SU-DHL-6 (cell line): Measurements from ENCODE around the gene AGFG1.
"Not testable (repeated sequence)": the region's sequence is repeated elsewhere in the genome, so short reads cannot be mapped to it uniquely, and the experiment has no call there.

Experiments
- H2AFZ ChIP-seq: fragments of 200-600 bp; sonication (generic); 2 replicates; pipeline ENCODE4 v1.6.1; 2014; ENCODE audit warnings: low read depth, mild to moderate bottlenecking, moderate library complexity, mixed read lengths, antibody characterized with exemption, low read length; ENCODE audit not compliant: severe bottlenecking
- H3F3A ChIP-seq: fragments of 200-600 bp; shearing (Covaris generic); 2 replicates; pipeline ENCODE4 v1.6.0; 2016; ENCODE audit warnings: antibody characterized with exemption, mild to moderate bottlenecking; ENCODE audit not compliant: insufficient read depth
- H3K27ac ChIP-seq: fragments of 200-600 bp; sonication (generic); 2 replicates; pipeline ENCODE4 v1.5.1; 2016; ENCODE audit warnings: low read depth, mild to moderate bottlenecking, low read length, moderate library complexity, mixed read lengths
- H3K27me3 ChIP-seq: fragments of 200-600 bp; sonication (generic), shearing (Covaris generic); 2 replicates; pipeline ENCODE4 v1.6.0; 2014; ENCODE audit warnings: mild to moderate bottlenecking, low read length
- H3K36me3 ChIP-seq: fragments of 200-600 bp; sonication (generic); 2 replicates; pipeline ENCODE4 v1.6.1; 2014; ENCODE audit warnings: mild to moderate bottlenecking, low read length, mixed read lengths
- H3K4me2 ChIP-seq: fragments of 300-600, 200-600 bp; shearing (Covaris generic), sonication (generic); 2 replicates; pipeline ENCODE4 v1.6.0; 2014; ENCODE audit warnings: low read length, low read depth, mild to moderate bottlenecking; ENCODE audit not compliant: poor library complexity, severe bottlenecking
- H3K4me3 ChIP-seq: fragments of 200-600 bp; sonication (generic); 2 replicates; pipeline ENCODE4 v1.5.1; 2014; ENCODE audit warnings: antibody characterized with exemption, low read length, mild to moderate bottlenecking, mixed read lengths; ENCODE audit not compliant: insufficient read depth, poor library complexity, severe bottlenecking
- H3K79me2 ChIP-seq: fragments of 200-600 bp; sonication (generic); 2 replicates; pipeline ENCODE4 v1.6.1; 2014; ENCODE audit warnings: mild to moderate bottlenecking, low read length, moderate library complexity; ENCODE audit not compliant: insufficient read depth
- H3K9ac ChIP-seq: fragments of 200-600 bp; sonication (generic); 2 replicates; pipeline ENCODE4 v1.7.0; 2014; ENCODE audit warnings: mild to moderate bottlenecking, low read length
- H3K9me2 ChIP-seq: fragments of 200-600 bp; sonication (generic); replicated peaks from 2 replicates; pipeline ENCODE4 v1.6.1; 2014; ENCODE audit warnings: low read length; ENCODE audit not compliant: insufficient read depth
- H3K9me3 ChIP-seq: fragments of 200-600 bp; sonication (generic); 2 replicates; pipeline ENCODE4 v1.6.1; 2014; ENCODE audit warnings: low read length, mixed read lengths; ENCODE audit not compliant: insufficient read depth
- H4K20me1 ChIP-seq: fragments of 200-600 bp; sonication (generic); 2 replicates; pipeline ENCODE4 v1.6.1; 2014; ENCODE audit warnings: low read depth, mild to moderate bottlenecking, antibody characterized with exemption, low read length, moderate library complexity, mixed read lengths
- CTCF ChIP-seq: fragments of 200-600 bp; sonication (generic); IDR thresholded peaks from one replicate; pipeline ENCODE4 v1.5.1; 2017; ENCODE audit warnings: antibody characterized with exemption, mild to moderate bottlenecking, low read length, moderate library complexity; ENCODE audit not compliant: insufficient read depth, poor library complexity, severe bottlenecking
- EZH2phosphoT487 ChIP-seq: fragments of 200-600 bp; sonication (generic), shearing (Covaris generic); conservative IDR thresholded peaks from 2 replicates; pipeline ENCODE4 v1.6.1; 2018; ENCODE audit warnings: mild to moderate bottlenecking, antibody characterized with exemption, low read length, moderate library complexity, mixed read lengths

The AGFG1 gene

GRCh38 chr2:227513113-227513512 is 41.2 kb downstream of the AGFG1 start:
- Histone ChIP-seq H4K20me1 (peaks cover 54% of the 10 kb centered on the region), H3K36me3 (no peaks in the 10 kb centered on the region), H3K4me3 (no peak overlapping the region), H2AFZ (no peak overlapping the region), H3K79me2 (peaks cover 97% of the 10 kb centered on the region), H3K9ac (no peak overlapping the region), H3F3A (no peaks in the 10 kb centered on the region; the same call in 1 of the 2 replicates), H3K9me2 (no peaks in the 10 kb centered on the region), H3K9me3 (no peaks in the 10 kb centered on the region), H3K27me3 (no peaks in the 10 kb centered on the region), H3K27ac (no peak overlapping the region), H3K4me2 (no peak overlapping the region)
- TF ChIP-seq EZH2phosphoT487, result no peak
- no peak for TF ChIP-seq CTCF

GRCh38 chr2:227515742-227516141 is 43.8 kb downstream of the AGFG1 start:
- Histone ChIP-seq H3K4me3 (no peak overlapping the region), H2AFZ (no peak overlapping the region), H4K20me1 (peaks cover 33% of the 10 kb centered on the region), H3K9me2 (no peaks in the 10 kb centered on the region), H3K9me3 (no peaks in the 10 kb centered on the region), H3K27me3 (no peaks in the 10 kb centered on the region), H3K27ac (no peak overlapping the region), H3K79me2 (peaks cover 97% of the 10 kb centered on the region), H3F3A (no peaks in the 10 kb centered on the region), H3K36me3 (no peaks in the 10 kb centered on the region; the same call in 1 of the 2 replicates), H3K4me2 (no peak overlapping the region), H3K9ac (no peak overlapping the region)
- TF ChIP-seq EZH2phosphoT487 (no peak), CTCF (no peak)

GRCh38 chr2:227517724-227518123 is 45.8 kb downstream of the AGFG1 start:
- Histone ChIP-seq H3K27ac (no peak overlapping the region), H2AFZ (no peak overlapping the region), H3K9me3 (no peaks in the 10 kb centered on the region), H3K79me2 (peaks cover 78% of the 10 kb centered on the region), H4K20me1 (peaks cover 17% of the 10 kb centered on the region), H3K27me3 (no peaks in the 10 kb centered on the region), H3K36me3 (no peaks in the 10 kb centered on the region; the same call in 1 of the 2 replicates), H3K9me2 (no peaks in the 10 kb centered on the region), H3K9ac (no peak overlapping the region), H3F3A (no peaks in the 10 kb centered on the region), H3K4me3 (no peak overlapping the region), H3K4me2 (no peak overlapping the region)
- no peak for TF ChIP-seq CTCF
- TF ChIP-seq EZH2phosphoT487, result no peak

GRCh38 chr2:227518278-227518865 is 46.4 kb downstream of the AGFG1 start:
- not testable (repeated sequence) for H2AFZ ChIP-seq, H3F3A ChIP-seq, H3K9ac ChIP-seq, H3K27ac ChIP-seq, H3K9me2 ChIP-seq, H3K9me3 ChIP-seq, H3K4me2 ChIP-seq, H3K27me3 ChIP-seq, H3K4me3 ChIP-seq, H3K36me3 ChIP-seq
- peaks cover 12% of the 10 kb centered on the region for H4K20me1 ChIP-seq
- H3K79me2 ChIP-seq, result peaks cover 72% of the 10 kb centered on the region

- H3K27me3 ChIP-seq, H3K27ac ChIP-seq, H3K4me3 ChIP-seq, H3K9me3 ChIP-seq, H3K9me2 ChIP-seq, H3F3A ChIP-seq, H3K4me2 ChIP-seq, H2AFZ ChIP-seq, H3K9ac ChIP-seq: not testable (repeated sequence)
- Histone ChIP-seq H4K20me1 (peaks cover 12% of the 10 kb centered on the region; the same call in 1 of the 2 replicates), H3K36me3 (peaks cover 16% of the 10 kb centered on the region; the same call in 1 of the 2 replicates), H3K79me2 (peaks cover 47% of the 10 kb centered on the region)
Observed at GRCh38 chr2:227521178-227521577, 49.2 kb downstream of the AGFG1 start.
